ENCODE data around the gene OR56A4.
"Not testable (repeated sequence)": the region's sequence is repeated elsewhere in the genome, so short reads cannot be mapped to it uniquely, and the experiment has no call there.

The OR56A4 gene

DNA sequence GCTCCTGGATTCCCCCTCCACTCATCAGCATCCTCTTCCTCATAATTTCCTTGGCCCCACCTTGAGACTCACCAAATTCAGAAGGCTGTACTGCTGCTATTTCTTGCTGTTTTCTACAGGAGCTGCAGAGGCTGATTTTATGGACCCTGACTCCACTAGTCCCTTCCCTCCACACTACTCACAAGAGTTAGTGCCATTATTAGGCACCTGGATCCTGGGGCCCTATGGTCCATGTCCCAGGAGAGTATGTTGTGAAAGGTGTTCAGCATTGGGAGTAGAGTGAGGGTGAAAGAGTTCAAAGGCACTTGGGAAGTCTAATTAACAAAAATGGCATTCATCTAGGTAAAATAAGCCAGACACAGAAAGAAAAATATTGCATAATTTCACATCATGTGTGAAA lies at the start of gene OR56A4:
Gene OR56A4, minus strand, starts transcription at position 101 of the 400 bp plus-strand sequence. CDS start 3,954 bp downstream, outside the sequence.
- DNase-seq: no peak

DNA sequence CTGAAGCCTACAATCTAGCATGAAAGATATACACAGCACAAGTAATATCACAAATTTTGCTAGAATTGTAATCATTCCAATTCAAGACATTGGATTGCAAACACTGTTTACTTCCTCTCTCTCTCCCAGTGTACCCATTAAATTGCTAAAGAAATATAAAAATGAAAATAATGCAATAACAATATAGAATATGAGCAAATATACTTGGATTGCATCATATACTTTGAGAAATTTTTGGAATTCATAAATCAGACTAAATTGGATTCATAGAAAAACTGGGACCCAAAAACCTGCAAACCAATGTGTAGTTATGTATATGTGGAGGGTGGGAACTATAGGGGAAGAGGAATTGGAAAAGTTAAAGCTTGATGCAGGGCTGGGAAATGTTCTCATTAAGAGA lies 48.8 kb upstream of the OR56A4 start:
- DNase-seq: no peak

GRCh38 chr11:6052374-6052773 lies 45.6 kb upstream of the OR56A4 start:
- DNase-seq: no peak

DNA sequence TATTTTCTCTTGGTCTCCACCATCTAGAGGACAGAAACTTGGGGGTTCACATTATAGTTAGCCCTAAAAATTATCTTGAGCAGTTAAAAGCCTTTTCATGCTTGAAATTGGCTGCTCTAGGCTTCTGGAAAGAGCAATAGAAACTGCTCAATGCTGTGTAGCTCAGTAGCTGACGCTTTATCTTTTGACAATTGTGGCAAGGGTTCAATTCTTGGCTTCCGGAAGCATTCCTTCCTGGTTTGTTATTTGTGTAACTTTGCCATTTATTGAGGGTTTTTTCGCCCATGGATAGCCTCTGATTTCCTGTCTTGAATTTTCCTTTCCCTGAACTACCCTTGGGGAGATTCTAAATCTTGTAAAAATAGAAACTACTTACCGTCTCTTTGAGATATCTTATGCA lies 34.1 kb upstream of the OR56A4 start:
- DNase-seq: no peak

GRCh38 chr11:6030708-6031405 lies 24.1 kb upstream of the OR56A4 start, which contains the start of gene OR56A1:
Gene OR56A1 (minus strand): TSS chr11:6030758. CDS start chr11:6027692, 3,066 bp downstream.
- DNase-seq: no peak

- no peak for DNase-seq
Measured at GRCh38 chr11:6027501-6027900, 20.8 kb upstream of the OR56A4 start.

DNA sequence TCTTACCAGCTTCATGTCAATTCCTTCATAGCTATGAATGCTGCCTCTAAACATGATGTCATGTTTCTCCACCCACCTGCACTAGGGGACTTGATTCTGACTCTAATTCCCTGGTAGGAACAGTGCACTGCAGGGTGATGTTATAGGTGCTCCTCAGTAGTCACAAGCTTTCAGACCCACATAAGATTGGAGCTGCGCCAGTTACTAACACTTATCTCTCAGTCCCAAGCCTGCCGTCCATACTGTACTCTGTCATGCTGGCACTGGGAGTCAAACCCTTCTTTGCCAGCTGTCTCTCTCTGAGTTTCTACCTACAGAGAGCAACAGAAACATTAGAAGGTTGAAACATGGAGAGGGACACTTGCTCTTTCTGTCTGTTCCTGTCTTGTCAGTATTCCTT lies 18.3 kb upstream of the OR56A4 start:
- DNase-seq: no peak

GRCh38 chr11:6022956-6023355 lies 16.2 kb upstream of the OR56A4 start:
- DNase-seq: no peak

DNA sequence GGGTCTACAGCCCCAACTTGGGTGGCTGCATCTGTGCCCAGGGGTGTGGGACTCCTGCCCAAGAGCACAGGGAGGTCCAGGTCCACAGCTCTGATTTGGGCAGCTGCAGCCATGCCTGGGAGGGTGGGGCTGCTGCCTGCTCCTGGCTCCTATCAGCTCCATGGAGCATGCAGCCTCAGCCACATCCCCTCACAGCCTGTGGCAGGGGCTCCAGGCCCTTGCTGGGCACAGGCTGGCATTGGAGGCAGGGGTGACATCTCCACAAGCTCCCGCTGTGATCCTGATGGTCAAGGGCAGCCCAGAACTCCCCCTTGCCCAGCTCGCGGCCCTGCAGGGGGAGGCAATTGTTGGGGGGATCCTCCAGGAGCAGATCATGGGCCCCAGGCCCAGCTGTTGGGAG lies 6.3 kb upstream of the OR56A4 start:
- no peak for DNase-seq

GRCh38 chr11:6012035-6012668 lies 5.4 kb upstream of the OR56A4 start:
- DNase-seq: no peak

DNA sequence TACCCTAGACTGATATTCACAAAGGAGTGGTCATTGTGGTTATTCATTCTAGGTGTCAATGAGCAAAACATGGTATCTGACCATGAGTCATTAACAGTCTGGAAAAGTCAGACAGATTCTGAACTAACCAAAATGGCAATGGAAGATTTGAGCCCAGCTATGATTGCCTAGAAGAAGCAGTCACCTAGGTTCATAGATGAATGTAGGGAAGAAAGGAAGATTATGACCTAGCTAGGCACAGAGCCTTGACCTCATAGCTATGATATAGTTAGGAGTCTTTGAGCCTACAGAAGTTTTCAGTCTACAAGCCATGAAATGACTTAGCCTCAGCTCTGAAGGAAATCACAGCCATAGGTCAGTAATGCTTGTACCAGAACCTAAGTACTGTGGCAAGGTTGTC lies 351 bp downstream of the OR56A4 start:
- DNase-seq: no peak

GRCh38 chr11:6002202-6002699 lies 4.5 kb downstream of the OR56A4 start:
- no peak for DNase-seq

DNA sequence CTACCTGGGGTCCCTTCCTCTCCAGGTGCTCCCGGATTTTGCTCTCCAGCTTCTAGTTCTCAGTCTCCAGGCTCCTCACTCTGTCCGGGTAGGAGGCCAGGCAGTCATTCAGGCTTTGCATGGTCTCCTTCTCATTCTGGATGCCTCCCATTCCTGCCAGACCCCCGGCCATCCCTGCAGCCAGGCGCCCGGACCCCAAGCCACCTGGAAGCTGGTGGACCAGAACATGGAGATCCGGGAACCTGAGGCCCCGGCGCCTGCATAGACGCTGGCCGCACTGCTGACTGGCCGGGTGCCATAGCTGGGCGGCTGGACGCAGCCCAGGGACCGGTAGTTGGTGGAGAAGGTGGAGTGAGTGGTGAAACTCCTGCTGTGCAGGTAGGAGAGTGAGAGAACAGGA lies 12.0 kb downstream of the OR56A4 start:
- no peak for DNase-seq

GRCh38 chr11:5992604-5993251 lies 14.0 kb downstream of the OR56A4 start:
- DNase-seq: no peak

GRCh38 chr11:5992150-5992549 lies 14.6 kb downstream of the OR56A4 start:
- DNase-seq: no peak

DNA sequence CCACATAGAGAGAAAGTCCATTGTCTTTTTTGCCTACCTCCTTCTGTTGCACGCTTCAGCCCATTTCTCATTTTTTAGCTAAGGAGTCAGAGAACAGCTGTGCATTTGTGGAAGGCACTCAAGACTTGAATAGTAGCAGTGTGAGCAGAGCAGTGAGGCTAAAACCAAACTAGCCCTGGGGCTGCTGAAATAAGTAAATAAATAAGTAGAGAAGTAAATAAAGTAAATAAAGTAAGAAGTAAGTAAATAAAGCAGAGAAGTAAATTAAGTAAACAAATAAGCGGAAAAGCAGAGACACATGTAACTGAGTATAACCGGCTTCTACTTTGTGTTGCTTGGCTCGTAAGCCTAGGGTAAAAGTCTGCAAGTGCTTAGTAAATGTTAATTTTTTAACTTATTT lies 17.5 kb downstream of the OR56A4 start:
- no peak for DNase-seq

DNA sequence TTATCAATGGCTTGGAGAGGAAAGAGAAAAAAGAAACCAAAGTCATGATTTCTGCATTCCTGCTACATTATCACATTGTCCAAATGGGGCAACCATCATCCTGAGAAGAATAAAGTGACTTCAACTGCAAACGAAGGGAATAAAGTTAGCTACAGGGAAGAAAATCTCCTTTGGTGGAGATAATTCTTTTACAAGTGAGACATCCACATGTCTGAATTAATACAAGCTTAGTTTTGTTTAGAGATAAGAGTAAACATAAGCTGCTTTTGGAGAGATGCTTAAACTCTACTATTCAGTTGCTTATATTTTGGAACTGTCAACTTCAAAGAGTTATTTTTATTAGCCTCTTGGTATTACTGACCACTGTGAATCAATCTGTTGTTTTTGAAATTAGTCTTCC lies 19.9 kb downstream of the OR56A4 start, which contains the start of gene OR52L1:
Gene OR52L1, minus strand, starts transcription at position 101 of the 400 bp plus-strand sequence. Its CDS starts 55 bp downstream, at position 46.
- no peak for DNase-seq

GRCh38 chr11:5983443-5983842 lies 23.3 kb downstream of the OR56A4 start:
- no peak for DNase-seq

DNA sequence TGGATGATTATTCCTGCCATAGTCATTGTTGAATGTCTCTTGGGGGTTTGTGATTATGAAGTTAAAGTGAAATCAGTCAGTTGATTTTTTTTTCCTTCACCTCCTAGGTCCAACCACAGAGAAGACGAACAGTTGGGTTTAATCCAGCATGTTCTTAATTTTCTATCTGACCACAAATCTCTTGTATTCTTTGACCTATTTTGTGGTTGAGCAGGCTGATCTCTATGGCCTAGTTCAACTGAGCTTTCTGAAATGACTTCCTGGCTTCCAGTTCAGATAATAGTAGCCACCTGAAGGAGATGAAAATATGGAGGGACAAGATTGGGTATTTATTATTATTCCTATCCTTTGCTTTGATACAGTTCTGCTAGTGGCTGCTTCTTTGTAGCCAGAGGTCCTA lies 33.2 kb downstream of the OR56A4 start:
- DNase-seq: no peak

DNA sequence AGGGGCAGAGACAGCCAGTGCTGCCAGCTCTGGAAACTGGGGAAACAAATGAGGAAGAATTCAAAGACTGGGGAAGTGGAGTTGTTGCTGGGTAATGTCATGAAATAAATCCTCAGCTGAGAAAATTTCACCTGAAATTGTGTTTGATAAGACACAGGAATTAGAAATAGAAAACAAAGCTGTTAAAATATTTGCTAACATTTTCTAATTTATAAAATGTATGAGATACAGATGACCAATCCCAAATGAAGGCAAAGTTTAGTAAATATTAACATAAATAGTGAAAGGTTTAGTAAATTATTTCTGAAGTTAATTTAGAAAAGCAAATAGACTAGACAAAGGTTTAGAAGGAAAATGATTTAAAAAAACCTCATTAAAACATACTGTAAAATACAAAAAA lies 38.4 kb downstream of the OR56A4 start, which contains the start of gene OR56A5:
Gene OR56A5, minus strand, starts transcription at position 101 of the 400 bp plus-strand sequence. Its CDS starts 0 bp downstream, at position 101.
- no peak for DNase-seq

- no peak for DNase-seq
Measured at GRCh38 chr11:5967708-5968107, 39.0 kb downstream of the OR56A4 start.

GRCh38 chr11:5966958-5967357 lies 39.8 kb downstream of the OR56A4 start:
- DNase-seq: no peak

- DNase-seq: not testable (repeated sequence)
Measured at GRCh38 chr11:5960704-5961320, 45.9 kb downstream of the OR56A4 start.

Measured in activated CD4-positive, alpha-beta T cell treated with anti-CD3 and anti-CD28 coated beads, Interleukin-2, amount 50 U/mL, for 4 hours (primary cell).